GM12878 (cell line): ENCODE data around the gene LCE6A. TPM values are rescaled to one million over a fixed set of nuclear protein-coding genes. Genes with fewer than 3 reads are reported as not detected.

Experiments used
- ATAC-seq: fragments of 200-7000 bp; cut with Tn5 transposase; 3 replicates; pipeline ENCODE4 v1.9.1; 2020; ENCODE audit warnings: mild to moderate bottlenecking, moderate library complexity
- BruUV-seq: library from RNA; stranded (reverse); fragments of 400-500 nt; replicated peaks from 2 replicates; lab custom pipeline; 2021; lab: Mats Ljungman, UMichigan
- CTCF ChIA-PET: fragments of 300-600 bp; sonication (Branson Sonifier 250); formaldehyde crosslinking; extraction: SDS; loops from one replicate; lab custom pipeline; 2021; ENCODE audit warnings: inconsistent platforms; lab: Yijun Ruan, JAX
- POLR2A ChIA-PET: fragments of 350-600 bp; formaldehyde crosslinking; extraction: SDS; loops from one replicate; lab custom pipeline; 2021; ENCODE audit warnings: inconsistent platforms; lab: Charles Lee
- RAD21 ChIA-PET: fragments of 300-600 bp; sonication (Branson Sonifier 250); formaldehyde crosslinking; loops from one replicate; lab custom pipeline; 2023; ENCODE audit warnings: antibody characterized with exemption; ENCODE audit not compliant: unreplicated experiment; lab: Charles Lee
- SMC1A ChIA-PET: fragments of 300-600 bp; sonication (Branson Sonifier 250); formaldehyde crosslinking; loops from one replicate; lab custom pipeline; 2023; ENCODE audit not compliant: unreplicated experiment, uncharacterized antibody; lab: Charles Lee
- DNase-seq: peaks from one replicate; pipeline ENCODE4 v3.0.0-alpha.2; 2011; ENCODE audit warnings: low read depth, low spot score
- FAIRE-seq: peaks from 3 replicates; lab custom pipeline; 2011; peaks lifted over from hg19 to GRCh38; lab: Jason Lieb, UNC
- H2AFZ ChIP-seq: 2 replicates; pipeline ENCODE4 v1.6.0; 2011; ENCODE audit warnings: low read depth, low read length, control low read depth; ENCODE audit not compliant: control insufficient read depth
- H3K27ac ChIP-seq: 2 replicates; pipeline ENCODE4 v1.5.1; 2011; ENCODE audit warnings: control low read depth; ENCODE audit not compliant: control insufficient read depth, insufficient read depth
- H3K27me3 ChIP-seq, 2 experiments: replicated peaks in 1 of 2; 2 replicates each; pipeline versions ENCODE4 v1.6.0 to v1.6.1; 2011; ENCODE audit warnings: low read length in 1 of 2; ENCODE audit not compliant: control insufficient read depth in 2 of 2, insufficient read depth in 2 of 2
- H3K36me3 ChIP-seq, 2 experiments: 2 replicates each; pipeline ENCODE4 v1.5.1; 2011; ENCODE audit warnings: low read length in 1 of 2; ENCODE audit not compliant: control insufficient read depth in 2 of 2, insufficient read depth in 2 of 2
- H3K4me1 ChIP-seq: 2 replicates; pipeline ENCODE4 v1.6.1; 2011; ENCODE audit warnings: mild to moderate bottlenecking, low read length, moderate library complexity, mixed read lengths; ENCODE audit not compliant: control insufficient read depth, insufficient read depth
- H3K4me2 ChIP-seq: 2 replicates; pipeline ENCODE4 v1.6.0; 2011; ENCODE audit warnings: control low read depth; ENCODE audit not compliant: control insufficient read depth, insufficient read depth
- H3K4me3 ChIP-seq: fragments of 200-600 bp; sonication (generic); 2 replicates; pipeline ENCODE4 v1.5.1; 2016
- H3K79me2 ChIP-seq: 2 replicates; pipeline ENCODE4 v1.6.0; 2011; ENCODE audit warnings: low read length; ENCODE audit not compliant: control insufficient read depth, insufficient read depth
- H3K9ac ChIP-seq: 2 replicates; pipeline ENCODE4 v1.8.0; 2011; ENCODE audit warnings: low read length, control low read depth, mixed read lengths; ENCODE audit not compliant: control insufficient read depth, insufficient read depth
- H3K9me3 ChIP-seq: replicated peaks from 3 replicates; pipeline ENCODE4 v1.5.1; 2011; ENCODE audit warnings: mild to moderate bottlenecking, low read length; ENCODE audit not compliant: control insufficient read depth, insufficient read depth
- H4K20me1 ChIP-seq: 2 replicates; pipeline ENCODE4 v1.6.0; 2011; ENCODE audit not compliant: control insufficient read depth, insufficient read depth
- CBFB ChIP-seq: IDR thresholded peaks from 2 replicates; pipeline ENCODE4 v1.6.1; 2016; ENCODE audit warnings: antibody characterized with exemption, low read depth
- CHD1 ChIP-seq: IDR thresholded peaks from 2 replicates; pipeline ENCODE4 v1.6.1; 2012; ENCODE audit warnings: low read depth, low read length, improper control_type of control experiment
- DPF2 ChIP-seq: fragments of 450-650 bp; IDR thresholded peaks from 2 replicates; pipeline ENCODE4 v1.6.1; 2017; ENCODE audit warnings: mild to moderate bottlenecking
- E4F1 ChIP-seq: fragments of 450-650 bp; IDR thresholded peaks from 2 replicates; pipeline ENCODE4 v1.6.1; 2018; ENCODE audit warnings: borderline replicate concordance, mild to moderate bottlenecking; ENCODE audit not compliant: partially characterized antibody
- RFX5 ChIP-seq: IDR thresholded peaks from 2 replicates; pipeline ENCODE4 v1.6.1; 2011; ENCODE audit warnings: low read depth, low read length, improper control_type of control experiment
- SMAD5 ChIP-seq: IDR thresholded peaks from 2 replicates; pipeline ENCODE4 v1.6.1; 2016; ENCODE audit warnings: antibody characterized with exemption, low read depth
- SMC3 ChIP-seq: IDR thresholded peaks from 2 replicates; pipeline ENCODE4 v1.6.1; 2011; ENCODE audit warnings: low read length, improper control_type of control experiment, borderline replicate concordance
- STAT1 ChIP-seq: fragments of 450-650 bp; conservative IDR thresholded peaks from 2 replicates; pipeline ENCODE4 v1.6.1; 2014; ENCODE audit warnings: antibody characterized with exemption, mild to moderate bottlenecking
- SUPT20H ChIP-seq: IDR thresholded peaks from 2 replicates; pipeline ENCODE4 v1.6.1; 2011; ENCODE audit warnings: low read depth, mild to moderate bottlenecking, low read length, moderate library complexity, borderline replicate concordance; ENCODE audit not compliant: control insufficient read depth
- TCF3 ChIP-seq: IDR thresholded peaks from 2 replicates; pipeline ENCODE4 v1.6.1; 2012; ENCODE audit warnings: low read depth, mild to moderate bottlenecking, low read length, borderline replicate concordance; ENCODE audit not compliant: insufficient read depth
- WGBS: methylation state at CpG from one replicate; pipeline ENCODE4 v1.1.6; 2016; ENCODE audit warnings: low lambda C conversion rate; ENCODE audit not compliant: insufficient replicate concordance, insufficient coverage; ENCODE audit errors: missing lambda C conversion rate; 5-methylcytosine and 5-hydroxymethylcytosine counted together
- in situ Hi-C: fragments of 300-500 bp; cut with MboI; formaldehyde crosslinking; loops from 9 replicates; pipeline ENCODE4 v1.14.3; 2018; ENCODE audit warnings: mixed read lengths
- intact Hi-C: fragments of 100-400 bp; cut with micrococcal nuclease; formaldehyde crosslinking; loops from one replicate; pipeline ENCODE4 v1.14.2; 2022; ENCODE audit not compliant: unreplicated experiment
- polyA plus RNA-seq, 11 experiments: library from polyadenylated mRNA; depleted of rRNA in 4 of 11; unstranded in 6 of 11; stranded (reverse) in 5 of 11; fragments of >200 nt; fragmentation: Nextera tagmentation in 4 of 11; fragmentation: Illumina TruSeq in 1 of 11; extraction: Ambion mirVana in 4 of 11; extraction: Trizol in 1 of 11; gene quantifications; 1 replicate in 1 of 11; 2 replicates in 10 of 11; pipeline versions ENCODE4 v1.2.1 to v1.2.3, GENCODE V29; 2011 to 2016; ENCODE audit warnings: inconsistent platforms in 2 of 11, missing spikeins in 2 of 11, low read depth in 1 of 11
- total RNA-seq, 4 experiments: library from RNA; depleted of rRNA in 3 of 4; stranded (reverse); fragments of >200 nt in 3 of 4; fragmentation: Illumina TruSeq in 1 of 4; extraction: Trizol in 1 of 4; gene quantifications; 2 replicates each; pipeline versions ENCODE4 v1.2.1 to v1.2.3, GENCODE V29; 2013 to 2021
- TF ChIP-seq, protein P1 (sequence below): IDR thresholded peaks from 2 replicates; pipeline ENCODE4 v1.6.1; 2011; ENCODE audit warnings: low read depth, low read length, improper control_type of control experiment, borderline replicate concordance

Gene LCE6A
- total and polyA plus RNA-seq, 10 of the 15 experiments (the other 5 are each of a cell fraction or from before 2014, with no cell fraction given), result 0.45 TPM; not detected in 9

GRCh38 chr1:152855661-152856060 is 13.0 kb downstream of the LCE6A start:
- FAIRE-seq (no peak), DNase-seq (no peak), ATAC-seq (no peak)
- Histone ChIP-seq H3K27me3 (no peaks in the 10 kb centered on the region), H3K27ac (no peak overlapping the region), H3K36me3 (no peaks in the 10 kb centered on the region), H3K79me2 (no peaks in the 10 kb centered on the region), H3K4me3 (no peak overlapping the region), H3K9ac (no peak overlapping the region), H3K4me1 (no peaks in the 10 kb centered on the region), H3K4me2 (no peak overlapping the region), H2AFZ (no peak overlapping the region), H3K9me3 (no peaks in the 10 kb centered on the region), H4K20me1 (no peaks in the 10 kb centered on the region)
- no peak for TF ChIP-seq RFX5
- no peak for TF ChIP-seq TCF3
- no peak for TF ChIP-seq SUPT20H
- no peak for TF ChIP-seq E4F1
- TF ChIP-seq, protein P1, sequence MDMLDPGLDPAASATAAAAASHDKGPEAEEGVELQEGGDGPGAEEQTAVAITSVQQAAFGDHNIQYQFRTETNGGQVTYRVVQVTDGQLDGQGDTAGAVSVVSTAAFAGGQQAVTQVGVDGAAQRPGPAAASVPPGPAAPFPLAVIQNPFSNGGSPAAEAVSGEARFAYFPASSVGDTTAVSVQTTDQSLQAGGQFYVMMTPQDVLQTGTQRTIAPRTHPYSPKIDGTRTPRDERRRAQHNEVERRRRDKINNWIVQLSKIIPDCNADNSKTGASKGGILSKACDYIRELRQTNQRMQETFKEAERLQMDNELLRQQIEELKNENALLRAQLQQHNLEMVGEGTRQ, result no peak
- TF ChIP-seq CBFB, result no peak
- TF ChIP-seq SMC3, result no peak
- no peak for TF ChIP-seq CHD1
- no peak for TF ChIP-seq STAT1
- TF ChIP-seq SMAD5, result no peak
- no peak for TF ChIP-seq DPF2
- CTCF ChIA-PET, result interaction anchor here (1.2 to 2.3 kb wide), 2 partner anchors 15 to 337 kb away, joined by 4 to 10 read pairs; no protein-coding TSS in a partner anchor
- BruUV-seq, result no TSS peak
- 0% methylated on average over 2 of the region's 2 CpGs for WGBS
- POLR2A ChIA-PET, result no interaction called here
- intact Hi-C loops, result no loop called here
- RAD21 ChIA-PET, result no interaction called here
- SMC1A ChIA-PET, result interaction anchor here (1.0 to 1.6 kb wide), 3 partner anchors 11 to 17 kb away, joined by 3 to 4 read pairs (median 3); no protein-coding TSS in a partner anchor
- in situ Hi-C loops, result no loop called here
